Ascending aorta (tissue), 2 donors: ENCODE data around the gene SCAF8. TPM values are rescaled to one million over a fixed set of nuclear protein-coding genes. Genes with fewer than 3 reads are reported as not detected.

Experiments used
- DNase-seq, 2 donors: peaks; one replicate each; pipeline ENCODE4 v3.0.0-alpha.2; 2019; ENCODE audit warnings: low spot score in 2 of 2
- H3K27ac ChIP-seq, 2 donors: fragments of 200-600 bp; sonication (generic); one replicate each; pipeline ENCODE4 v1.5.1; 2016 to 2017; ENCODE audit warnings: mild to moderate bottlenecking in 1 of 2
- H3K27me3 ChIP-seq: fragments of 200-600 bp; sonication (generic); one replicate; pipeline ENCODE4 v1.5.1; 2017
- H3K36me3 ChIP-seq, 2 donors: fragments of 200-600 bp; sonication (generic); one replicate each; pipeline ENCODE4 v1.5.1; 2016
- H3K4me1 ChIP-seq, 2 donors: fragments of 200-600 bp; sonication (generic); one replicate each; pipeline ENCODE4 v1.5.1; 2016 to 2017; ENCODE audit warnings: mild to moderate bottlenecking in 1 of 2
- H3K4me3 ChIP-seq, 2 donors: fragments of 200-600 bp; sonication (generic); one replicate each; pipeline ENCODE4 v1.5.1; 2016 to 2017; ENCODE audit warnings: mild to moderate bottlenecking in 1 of 2
- H3K9me3 ChIP-seq, 2 donors: fragments of 200-600 bp; sonication (generic); one replicate each; pipeline ENCODE4 v1.5.1; 2016
- CTCF ChIP-seq, 3 experiments: fragments of 200-600 bp in 2 of 3; fragments of 450-650 bp in 1 of 3; sonication (generic) in 2 of 3; IDR thresholded peaks; one replicate each; pipeline ENCODE4 v1.5.1; 2016 to 2019; ENCODE audit warnings: antibody characterized with exemption in 3 of 3, mild to moderate bottlenecking in 1 of 3, moderate library complexity in 1 of 3
- intact Hi-C: fragments of 100-400 bp; cut with DNase I; formaldehyde crosslinking; loops from one replicate; pipeline ENCODE4 v1.15.1; 2023
- total RNA-seq: library from RNA; depleted of rRNA; stranded (reverse); fragments of >200 nt; gene quantifications from one replicate; pipeline ENCODE4 v1.1.0, GENCODE V29; 2016

SCAF8 gene
- total RNA-seq, 1 donor from 2014 or later: 22.6 TPM

GRCh38 chr6:154758125-154758524, 24.9 kb downstream of the SCAF8 start:
- no peak overlapping the region for H3K4me3 ChIP-seq
- H3K9me3 ChIP-seq: no peaks in the 10 kb centered on the region
- H3K4me1 ChIP-seq: peaks cover 0 to 14% of the 10 kb centered on the region in 2 donors
- no peak for TF ChIP-seq CTCF (IDR thresholded peaks at IDR 0.05)
- intact Hi-C loops: no loop called here
- DNase-seq: no peak
- no peaks in the 10 kb centered on the region for H3K27me3 ChIP-seq
- no peaks in the 10 kb centered on the region for H3K36me3 ChIP-seq
- H3K27ac ChIP-seq: no peak overlapping the region

GRCh38 chr6:154763650-154764049, 30.4 kb downstream of the SCAF8 start:
- Histone ChIP-seq H3K9me3 (no peaks in the 10 kb centered on the region), H3K27me3 (no peaks in the 10 kb centered on the region), H3K27ac (no peak overlapping the region), H3K36me3 (no peaks in the 10 kb centered on the region), H3K4me1 (peaks cover 6 to 27% of the 10 kb centered on the region in 2 donors), H3K4me3 (no peak overlapping the region)
- TF ChIP-seq CTCF (IDR thresholded peaks at IDR 0.05): no peak
- intact Hi-C loops: no loop called here
- DNase-seq: no peak

- H3K4me3 ChIP-seq: no peak overlapping the region
- DNase-seq: no peak
- peaks cover 6 to 24% of the 10 kb centered on the region in 2 donors for H3K4me1 ChIP-seq
- no peaks in the 10 kb centered on the region for H3K9me3 ChIP-seq
- H3K27ac ChIP-seq: no peak overlapping the region
- H3K27me3 ChIP-seq: no peaks in the 10 kb centered on the region
- intact Hi-C loops: no loop called here
- no peak for TF ChIP-seq CTCF (IDR thresholded peaks at IDR 0.05)
- H3K36me3 ChIP-seq: no peaks in the 10 kb centered on the region
Measured at GRCh38 chr6:154765273-154765672, 32.1 kb downstream of the SCAF8 start.

GRCh38 chr6:154766288-154766687, 33.1 kb downstream of the SCAF8 start:
- Histone ChIP-seq H3K4me1 (peaks cover 6 to 24% of the 10 kb centered on the region in 2 donors), H3K27ac (no peak overlapping the region), H3K4me3 (no peak overlapping the region), H3K36me3 (no peaks in the 10 kb centered on the region), H3K9me3 (no peaks in the 10 kb centered on the region), H3K27me3 (no peaks in the 10 kb centered on the region)
- TF ChIP-seq CTCF (IDR thresholded peaks at IDR 0.05): no peak
- no peak for DNase-seq
- intact Hi-C loops: no loop called here

GRCh38 chr6:154767003-154767723, 33.9 kb downstream of the SCAF8 start:
- Histone ChIP-seq H3K27ac (no peak overlapping the region), H3K4me1 (peaks cover 6 to 24% of the 10 kb centered on the region in 2 donors), H3K27me3 (no peaks in the 10 kb centered on the region), H3K4me3 (no peak overlapping the region), H3K36me3 (no peaks in the 10 kb centered on the region), H3K9me3 (no peaks in the 10 kb centered on the region)
- TF ChIP-seq CTCF (IDR thresholded peaks at IDR 0.05): no peak
- DNase-seq: no peak
- intact Hi-C loops: no loop called here
